GM23248 (cell line): Measurements from ENCODE around the gene TSPEAR. TPM values are rescaled to one million over a fixed set of nuclear protein-coding genes. Genes with fewer than 3 reads are reported as not detected.
"Not testable (repeated sequence)": the region's sequence is repeated elsewhere in the genome, so short reads cannot be mapped to it uniquely, and the experiment has no call there.

Source experiments
- DNase-seq: peaks from one replicate; pipeline ENCODE4 v3.0.0-alpha.2; 2015
- H2AFZ ChIP-seq: fragments of 200-600 bp; sonication (generic); 2 replicates; pipeline ENCODE4 v1.6.1; 2016; ENCODE audit warnings: antibody characterized with exemption
- H3F3A ChIP-seq: fragments of 200-600 bp; sonication (generic); 2 replicates; pipeline ENCODE4 v1.6.1; 2016; ENCODE audit warnings: mild to moderate bottlenecking, antibody characterized with exemption, mixed run types; ENCODE audit not compliant: insufficient read depth
- H3K27ac ChIP-seq: fragments of 200-600 bp; sonication (generic); 2 replicates; pipeline ENCODE4 v1.5.1; 2016; ENCODE audit warnings: mild to moderate bottlenecking
- H3K27me3 ChIP-seq: fragments of 200-600 bp; sonication (generic); replicated peaks from 2 replicates; pipeline ENCODE4 v1.6.1; 2016; ENCODE audit warnings: mild to moderate bottlenecking; ENCODE audit not compliant: insufficient read depth
- H3K36me3 ChIP-seq: fragments of 200-600 bp; sonication (generic); 2 replicates; pipeline ENCODE4 v1.6.1; 2016; ENCODE audit warnings: low read depth, mild to moderate bottlenecking
- H3K4me1 ChIP-seq: fragments of 200-600 bp; sonication (generic); 2 replicates; pipeline ENCODE4 v1.6.1; 2016; ENCODE audit warnings: mild to moderate bottlenecking; ENCODE audit not compliant: insufficient read depth
- H3K4me2 ChIP-seq: fragments of 200-600 bp; sonication (generic); one replicate; pipeline ENCODE4 v1.6.1; 2016; ENCODE audit warnings: mild to moderate bottlenecking; ENCODE audit not compliant: unreplicated experiment
- H3K4me3 ChIP-seq: fragments of 200-600 bp; sonication (generic); 2 replicates; pipeline ENCODE4 v1.5.1; 2016; ENCODE audit warnings: mild to moderate bottlenecking
- H3K79me2 ChIP-seq: fragments of 200-600 bp; sonication (generic); 2 replicates; pipeline ENCODE4 v1.6.1; 2016; ENCODE audit warnings: mild to moderate bottlenecking; ENCODE audit not compliant: insufficient read depth
- H3K9ac ChIP-seq: fragments of 200-600 bp; sonication (generic); 2 replicates; pipeline ENCODE4 v1.6.1; 2016; ENCODE audit warnings: mild to moderate bottlenecking
- H3K9me2 ChIP-seq: fragments of 200-600 bp; sonication (generic); 2 replicates; pipeline ENCODE4 v1.6.1; 2016; ENCODE audit warnings: mixed run types, mild to moderate bottlenecking, moderate library complexity; ENCODE audit not compliant: insufficient read depth
- H3K9me3 ChIP-seq: fragments of 200-600 bp; sonication (generic); one replicate; pipeline ENCODE4 v1.6.1; 2017; ENCODE audit warnings: low read depth
- H4K20me1 ChIP-seq: fragments of 200-600 bp; sonication (generic); 2 replicates; pipeline ENCODE4 v1.6.0; 2016; ENCODE audit not compliant: insufficient read depth
- EZH2 ChIP-seq: fragments of 200-600 bp; sonication (generic); IDR thresholded peaks from 2 replicates; pipeline ENCODE4 v1.6.1; 2018; ENCODE audit warnings: antibody characterized with exemption, mild to moderate bottlenecking; ENCODE audit not compliant: insufficient read depth, poor library complexity, severe bottlenecking
- EZH2phosphoT487 ChIP-seq: fragments of 200-600 bp; sonication (generic); IDR thresholded peaks from 2 replicates; pipeline ENCODE4 v1.6.1; 2018; ENCODE audit warnings: antibody characterized with exemption, moderate library complexity, mild to moderate bottlenecking, low read depth; ENCODE audit not compliant: insufficient read depth
- WGBS, 2 experiments: methylation state at CpG; one replicate each; pipeline ENCODE4 v1.1.6; 2015 to 2017; ENCODE audit warnings: low lambda C conversion rate in 2 of 2, low coverage in 1 of 2; ENCODE audit errors: missing lambda C conversion rate in 2 of 2; 5-methylcytosine and 5-hydroxymethylcytosine counted together
- in situ Hi-C: fragments of 300-500 bp; cut with MboI; formaldehyde crosslinking; loops from 2 replicates; pipeline ENCODE4 v1.15.0; 2020
- polyA plus RNA-seq: library from polyadenylated mRNA; unstranded; fragments of >200 nt; fragmentation: Nextera tagmentation; extraction: Ambion mirVana; gene quantifications from 2 replicates; pipeline ENCODE4 v1.2.1, GENCODE V29; 2016
- total RNA-seq: library from RNA; depleted of rRNA; stranded (reverse); fragments of >200 nt; shearing (Covaris generic); gene quantifications from 2 replicates; pipeline ENCODE4 v1.2.3, GENCODE V29; 2014

Gene TSPEAR
- total and polyA plus RNA-seq, 2 experiments from 2014 or later: not detected

DNA sequence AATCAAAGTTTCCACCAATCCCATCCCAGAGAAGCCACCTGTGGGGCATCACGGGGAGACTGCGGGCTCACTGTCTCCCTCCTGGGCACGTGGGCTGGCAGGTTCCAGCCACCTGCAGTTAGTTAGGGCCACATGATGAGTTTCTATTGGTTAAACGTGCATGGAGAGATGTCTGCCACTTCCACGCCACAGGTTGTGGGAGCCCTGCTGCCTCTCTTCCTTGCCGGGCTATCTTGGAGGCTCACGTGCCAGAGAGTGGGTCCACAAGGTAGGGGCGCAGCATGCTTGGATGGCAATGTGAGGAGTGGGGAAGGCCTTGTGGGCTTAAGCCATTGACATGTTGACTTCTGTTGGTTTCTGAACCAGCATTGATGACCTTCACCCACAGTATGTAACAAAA, 107.5 kb downstream of the TSPEAR start:
- Histone ChIP-seq H3K9me3 (no peaks in the 10 kb centered on the region), H4K20me1 (no peaks in the 10 kb centered on the region), H3K4me1 (no peaks in the 10 kb centered on the region), H3K9ac (no peak overlapping the region), H2AFZ (no peak overlapping the region), H3K36me3 (no peaks in the 10 kb centered on the region), H3K4me3 (no peak overlapping the region), H3K9me2 (no peaks in the 10 kb centered on the region), H3K27me3 (peaks cover 7% of the 10 kb centered on the region; the same call in 1 of the 2 replicates), H3F3A (no peaks in the 10 kb centered on the region), H3K79me2 (no peaks in the 10 kb centered on the region), H3K4me2 (no peak overlapping the region), H3K27ac (no peak overlapping the region)
- 33 to 37% methylated on average over 8 of the region's 8 CpGs for WGBS, 2 experiments
- no peak for TF ChIP-seq EZH2phosphoT487
- no peak for TF ChIP-seq EZH2
- in situ Hi-C loops: no loop called here
- DNase-seq: no peak

DNA sequence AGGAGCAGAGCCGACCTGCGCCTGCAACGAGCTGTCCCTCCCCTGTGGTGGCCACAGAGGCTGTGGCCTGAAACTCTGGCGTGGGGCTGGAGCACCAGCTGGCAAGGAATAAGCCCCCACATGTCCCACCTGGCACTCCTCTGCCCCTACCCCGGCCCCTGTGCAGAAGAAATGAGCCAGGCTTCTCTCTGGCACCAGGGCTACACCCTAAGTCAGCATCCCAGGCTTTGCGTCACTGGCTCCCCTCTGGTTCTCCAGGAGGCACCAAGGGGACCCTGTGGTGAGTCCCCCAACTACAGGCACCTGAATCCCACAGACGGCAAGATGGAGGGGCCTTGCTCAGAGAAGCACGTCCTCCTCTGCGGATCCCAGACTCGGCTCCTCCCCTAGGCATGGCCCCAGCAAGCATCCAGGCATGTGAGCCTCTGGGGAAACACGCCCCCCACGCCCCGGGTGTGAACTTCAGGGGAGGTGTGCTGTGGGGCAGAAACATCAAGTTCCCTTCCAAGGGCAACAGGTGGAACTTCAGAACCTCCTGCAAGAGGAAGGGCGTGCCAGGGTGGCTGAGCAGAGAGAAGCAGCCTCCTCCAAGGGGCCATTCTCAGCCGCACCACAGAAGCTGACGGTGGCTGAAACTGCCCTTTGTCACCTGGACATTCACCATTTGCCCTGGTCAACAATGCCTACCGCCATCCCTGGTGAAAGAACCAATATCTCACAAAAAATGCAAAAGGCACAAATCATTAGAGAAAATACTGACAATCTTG, 108.1 kb downstream of the TSPEAR start:
- H3K4me2 ChIP-seq: no peak overlapping the region
- peaks cover 14% of the 10 kb centered on the region; the same call in 1 of the 2 replicates for H3K27me3 ChIP-seq
- H3K9me2 ChIP-seq: no peaks in the 10 kb centered on the region
- no peaks in the 10 kb centered on the region for H3K36me3 ChIP-seq
- 22 to 25% methylated on average over 16 to 17 of the region's 17 CpGs for WGBS, 2 experiments
- in situ Hi-C loops: no loop called here
- no peak overlapping the region for H3K9ac ChIP-seq
- H3F3A ChIP-seq: no peaks in the 10 kb centered on the region
- no peak for DNase-seq
- H2AFZ ChIP-seq: no peak overlapping the region
- H3K79me2 ChIP-seq: no peaks in the 10 kb centered on the region
- no peak overlapping the region for H3K27ac ChIP-seq
- no peaks in the 10 kb centered on the region for H4K20me1 ChIP-seq
- H3K9me3 ChIP-seq: no peaks in the 10 kb centered on the region
- H3K4me1 ChIP-seq: no peaks in the 10 kb centered on the region
- H3K4me3 ChIP-seq: no peak overlapping the region
- TF ChIP-seq EZH2phosphoT487: no peak
- TF ChIP-seq EZH2: no peak

DNA sequence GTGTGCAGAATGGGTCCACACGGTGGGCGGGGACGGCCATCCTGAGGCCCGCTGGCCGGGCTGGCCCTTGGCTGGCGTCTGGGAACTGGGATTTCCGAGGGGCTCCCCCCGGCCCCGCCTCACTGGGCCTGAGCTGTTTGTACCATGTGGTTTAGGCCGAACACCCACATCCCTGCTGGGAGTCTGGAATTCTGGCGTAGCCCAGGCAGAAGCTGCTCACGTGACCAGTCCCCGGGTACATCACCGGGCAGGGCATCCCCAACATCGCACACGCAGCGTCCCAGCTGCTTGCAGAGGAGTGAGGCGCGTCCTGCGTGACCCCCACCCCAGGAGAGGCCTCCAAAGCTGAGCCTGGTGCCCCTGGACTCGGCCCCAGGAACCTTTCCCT, 108.9 kb downstream of the TSPEAR start:
- Histone ChIP-seq H3K4me1 (no peaks in the 10 kb centered on the region), H3K9me3 (no peaks in the 10 kb centered on the region), H3K9me2 (no peaks in the 10 kb centered on the region), H3K36me3 (no peaks in the 10 kb centered on the region), H4K20me1 (no peaks in the 10 kb centered on the region), H3K9ac (no peak overlapping the region), H3K79me2 (no peaks in the 10 kb centered on the region), H3K4me3 (no peak overlapping the region), H3F3A (no peaks in the 10 kb centered on the region), H3K27me3 (peaks cover 20% of the 10 kb centered on the region; the same call in 1 of the 2 replicates), H3K4me2 (no peak overlapping the region), H2AFZ (no peak overlapping the region), H3K27ac (no peak overlapping the region)
- 31 to 48% methylated on average over 7 to 18 of the region's 21 CpGs for WGBS, 2 experiments
- in situ Hi-C loops: no loop called here
- no peak for DNase-seq
- no peak for TF ChIP-seq EZH2phosphoT487
- TF ChIP-seq EZH2: no peak

DNA sequence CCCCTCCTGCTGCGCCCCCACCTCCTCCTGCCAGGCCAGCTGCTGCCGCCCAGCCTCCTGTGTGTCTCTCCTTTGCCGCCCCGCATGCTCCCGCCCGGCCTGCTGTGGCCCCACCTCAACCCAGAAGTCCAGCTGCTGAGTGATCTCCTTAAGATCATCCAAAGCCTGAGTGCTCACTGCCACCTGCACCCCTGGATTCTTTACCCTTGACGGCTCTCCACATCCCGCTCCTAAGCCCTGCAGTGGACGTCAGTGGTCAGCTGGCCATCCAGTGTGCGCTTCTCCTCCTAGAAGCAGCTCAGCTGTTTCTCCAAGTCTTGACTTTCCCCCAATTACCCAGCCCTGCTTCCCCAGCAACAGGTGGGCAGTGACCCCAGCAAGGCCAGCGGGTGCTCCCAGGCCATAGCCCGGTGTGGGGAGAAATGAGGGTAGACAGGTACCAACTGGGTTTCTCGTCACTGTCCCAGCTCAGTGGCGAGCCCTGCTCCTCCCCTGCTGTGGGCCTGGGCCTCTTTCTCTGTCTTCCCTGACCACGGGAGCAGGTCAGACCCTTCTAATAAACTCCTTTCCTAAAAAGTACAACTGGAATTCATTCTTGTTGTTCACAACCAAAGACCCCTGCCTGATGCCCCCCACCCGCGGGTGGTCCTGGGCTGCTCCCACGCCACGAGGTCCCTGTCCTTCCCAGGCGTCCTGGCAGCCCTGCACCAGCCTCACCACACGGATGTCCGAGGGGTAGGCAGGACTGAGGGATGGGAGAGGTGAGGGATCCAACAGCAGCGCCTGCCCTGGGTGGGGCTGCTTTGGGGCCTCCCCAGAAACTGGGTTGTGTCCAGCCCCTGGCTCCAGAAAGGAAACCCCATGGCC, 109.5 kb downstream of the TSPEAR start:
- Histone ChIP-seq H3K9me2 (no peaks in the 10 kb centered on the region), H3K27me3 (peaks cover 21% of the 10 kb centered on the region; the same call in 1 of the 2 replicates), H3K4me1 (no peaks in the 10 kb centered on the region), H3K4me2 (no peak overlapping the region), H4K20me1 (no peaks in the 10 kb centered on the region), H3K9ac (no peak overlapping the region), H3K9me3 (no peaks in the 10 kb centered on the region), H3K27ac (no peak overlapping the region), H3K4me3 (no peak overlapping the region), H3K36me3 (no peaks in the 10 kb centered on the region), H2AFZ (no peak overlapping the region), H3F3A (no peaks in the 10 kb centered on the region), H3K79me2 (no peaks in the 10 kb centered on the region)
- no peak for DNase-seq
- in situ Hi-C loops: no loop called here
- WGBS, 2 experiments: 40 to 47% methylated on average over 23 of the region's 23 CpGs
- TF ChIP-seq EZH2 (no peak), EZH2phosphoT487 (no peak)

DNA sequence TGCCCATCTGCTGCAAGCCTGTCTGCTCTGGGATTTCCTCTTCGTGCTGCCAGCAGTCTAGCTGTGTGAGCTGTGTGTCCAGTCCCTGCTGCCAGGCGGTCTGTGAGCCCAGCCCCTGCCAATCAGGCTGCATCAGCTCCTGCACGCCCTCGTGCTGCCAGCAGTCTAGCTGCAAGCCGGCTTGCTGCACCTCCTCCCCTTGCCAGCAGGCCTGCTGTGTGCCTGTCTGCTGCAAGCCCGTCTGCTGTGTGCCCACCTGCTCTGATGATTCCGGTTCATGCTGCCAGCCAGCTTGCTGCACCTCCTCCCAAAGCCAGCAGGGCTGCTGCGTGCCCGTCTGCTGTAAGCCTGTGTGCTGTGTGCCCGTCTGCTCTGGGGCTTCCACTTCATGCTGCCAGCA, 110.3 kb downstream of the TSPEAR start:
- H2AFZ ChIP-seq, in situ Hi-C loops, H3K4me2 ChIP-seq, H3K79me2 ChIP-seq, H3K27ac ChIP-seq, H3K4me1 ChIP-seq, H3K9ac ChIP-seq, DNase-seq, H3K9me3 ChIP-seq, H3K9me2 ChIP-seq, H3F3A ChIP-seq, H4K20me1 ChIP-seq, H3K36me3 ChIP-seq, H3K4me3 ChIP-seq: not testable (repeated sequence)
- 19 to 22% methylated on average over 9 to 10 of the region's 10 CpGs for WGBS, 2 experiments
- peaks cover 21% of the 10 kb centered on the region; the same call in 1 of the 2 replicates for H3K27me3 ChIP-seq

DNA sequence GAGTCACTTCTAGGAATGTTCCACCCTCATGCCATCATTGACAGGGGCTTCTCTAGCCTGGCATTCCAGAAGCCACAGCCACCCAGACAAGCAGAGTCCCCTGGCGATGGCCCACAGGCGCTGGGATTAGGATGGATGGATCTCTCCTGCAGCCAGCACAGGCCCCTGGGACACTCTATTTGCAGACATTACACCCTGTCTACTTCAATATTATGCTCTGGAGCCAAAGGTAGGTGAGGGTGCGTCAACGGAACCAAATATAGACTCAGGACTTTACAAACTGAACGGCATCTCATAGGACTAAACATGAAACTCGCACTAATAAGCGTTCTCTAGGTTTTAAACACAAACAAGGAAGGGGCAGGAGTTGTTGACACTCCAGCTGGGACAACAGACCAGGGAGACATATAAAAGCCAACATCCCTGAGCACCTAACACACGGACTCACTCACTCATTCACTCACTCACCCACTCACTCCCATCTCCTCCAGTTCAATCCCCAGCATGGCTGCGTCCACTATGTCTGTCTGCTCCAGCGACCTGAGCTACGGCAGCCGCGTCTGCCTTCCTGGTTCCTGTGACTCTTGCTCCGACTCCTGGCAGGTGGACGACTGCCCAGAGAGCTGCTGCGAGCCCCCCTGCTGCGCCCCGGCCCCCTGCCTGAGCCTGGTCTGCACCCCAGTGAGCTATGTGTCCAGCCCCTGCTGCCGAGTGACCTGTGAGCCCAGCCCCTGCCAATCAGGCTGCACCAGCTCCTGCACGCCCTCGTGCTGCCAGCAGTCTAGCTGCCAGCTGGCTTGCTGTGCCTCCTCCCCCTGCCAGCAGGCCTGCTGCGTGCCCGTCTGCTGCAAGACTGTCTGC, 111.0 kb downstream of the TSPEAR start, which contains the start of gene KRTAP10-7:
KRTAP10-7 (plus strand) TSS at position 480 of the 861 bp plus-strand sequence; CDS start at position 505, 25 bp downstream.
- H3K9me2 ChIP-seq, H3K4me1 ChIP-seq, H3K4me2 ChIP-seq, H3K27ac ChIP-seq, H4K20me1 ChIP-seq, in situ Hi-C loops, H3F3A ChIP-seq, H2AFZ ChIP-seq, H3K9me3 ChIP-seq, H3K9ac ChIP-seq, H3K4me3 ChIP-seq, H3K36me3 ChIP-seq, DNase-seq, H3K79me2 ChIP-seq: not testable (repeated sequence)
- WGBS, 2 experiments: 41 to 45% methylated on average over 21 to 22 of the region's 23 CpGs
- peaks cover 21% of the 10 kb centered on the region for H3K27me3 ChIP-seq
